Lung microvascular endothelial cell (primary cell): ENCODE measurements around the gene DENND5B. TPM values are rescaled to one million over a fixed set of nuclear protein-coding genes. Genes with fewer than 3 reads are reported as not detected.
"Not testable (repeated sequence)": the region's sequence is repeated elsewhere in the genome, so short reads cannot be mapped to it uniquely, and the experiment has no call there.

Experiments used
- DNase-seq, 2 donors: peaks; one replicate each; pipeline versions ENCODE4 v3.0.0 to v3.0.0-alpha.2; 2010; ENCODE audit warnings: low read depth in 2 of 2
- total RNA-seq: library from RNA; depleted of rRNA; stranded (reverse); fragments of >200 nt; gene quantifications from 2 replicates; pipeline ENCODE4 v1.2.1, GENCODE V29; 2014

DENND5B gene
- total RNA-seq, 1 donor from 2014 or later: 5.8 TPM

GRCh38 chr12:31377210-31377609, 213.7 kb downstream of the DENND5B start:
- DNase-seq: not testable (repeated sequence)

DNA sequence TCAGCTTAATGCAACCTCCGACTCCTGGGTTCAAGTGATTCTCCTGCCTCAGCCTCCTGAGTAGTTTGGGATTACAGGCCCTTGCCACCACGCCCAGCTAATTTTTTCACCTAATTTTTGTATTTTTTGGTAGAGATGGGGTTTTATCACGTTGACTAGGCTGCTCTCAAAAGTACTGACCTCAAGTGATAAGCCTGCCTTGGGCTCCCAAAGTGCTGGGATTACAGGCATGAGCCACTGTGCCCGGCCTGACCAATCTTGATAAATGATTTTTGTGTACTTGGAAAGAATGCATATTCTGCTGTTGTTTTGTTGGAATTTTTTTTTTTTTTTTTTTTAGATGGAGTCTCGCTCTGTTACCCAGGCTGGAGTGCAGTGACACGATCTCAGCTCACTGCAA, 215.5 kb downstream of the DENND5B start:
- not testable (repeated sequence) for DNase-seq

DNA sequence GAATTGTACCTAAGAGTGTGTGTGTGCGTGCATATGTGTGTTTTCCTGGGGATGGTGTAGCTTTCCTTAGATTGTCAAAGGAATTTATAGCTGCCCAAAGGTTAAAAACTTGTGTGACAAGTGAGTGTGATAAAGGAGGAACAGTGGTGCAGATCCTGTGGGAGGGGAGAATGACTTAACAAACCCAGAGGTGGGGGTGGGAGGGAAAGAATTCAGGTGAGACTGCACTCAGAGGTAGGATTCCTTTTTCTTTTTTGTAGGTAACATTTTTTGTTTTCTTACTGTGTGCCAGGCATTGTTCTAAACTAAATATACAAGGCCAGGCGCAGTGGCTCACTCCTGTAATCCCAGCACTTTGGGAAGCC, 219.7 kb downstream of the DENND5B start:
- DNase-seq: no peak

DNA sequence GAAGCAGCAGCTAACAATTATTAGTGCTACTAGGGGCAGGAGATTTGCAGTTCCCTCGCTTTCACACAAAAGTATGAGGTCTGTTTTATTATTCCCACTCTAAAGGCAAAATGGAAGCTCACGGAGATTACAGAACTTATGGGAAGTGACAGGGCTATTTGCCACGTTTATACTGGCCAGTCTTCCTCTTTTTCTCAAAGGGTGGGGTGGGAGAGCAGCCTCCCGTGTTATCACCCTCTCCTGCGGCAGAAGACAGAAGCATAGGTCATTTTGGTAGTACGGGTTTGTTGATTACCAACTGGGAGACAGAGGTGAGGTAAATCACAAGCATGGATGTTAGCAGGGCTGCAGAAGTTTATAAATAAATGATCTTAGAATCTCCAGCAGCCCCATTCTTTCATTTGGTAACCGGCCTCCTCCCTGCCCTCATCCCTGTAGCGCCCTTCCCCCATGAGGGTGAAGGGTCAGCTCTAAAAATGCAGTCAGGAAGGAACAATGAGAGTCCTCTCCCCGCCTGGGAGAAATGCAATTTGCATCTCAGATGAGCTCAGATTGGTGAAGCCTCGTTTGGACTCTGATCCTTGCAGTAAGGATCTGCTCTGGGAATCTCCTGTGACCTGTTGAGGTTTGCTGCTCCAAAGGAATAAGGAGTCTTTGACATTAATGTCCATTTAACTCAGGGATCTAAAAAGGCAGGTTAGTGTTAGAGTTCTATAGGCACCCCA, 220.2 kb downstream of the DENND5B start:
- peak; percentile 33 to 41 for DNase-seq

GRCh38 chr12:31369712-31370521, 221.0 kb downstream of the DENND5B start:
- DNase-seq: peak; percentile 31 to 56

DNA sequence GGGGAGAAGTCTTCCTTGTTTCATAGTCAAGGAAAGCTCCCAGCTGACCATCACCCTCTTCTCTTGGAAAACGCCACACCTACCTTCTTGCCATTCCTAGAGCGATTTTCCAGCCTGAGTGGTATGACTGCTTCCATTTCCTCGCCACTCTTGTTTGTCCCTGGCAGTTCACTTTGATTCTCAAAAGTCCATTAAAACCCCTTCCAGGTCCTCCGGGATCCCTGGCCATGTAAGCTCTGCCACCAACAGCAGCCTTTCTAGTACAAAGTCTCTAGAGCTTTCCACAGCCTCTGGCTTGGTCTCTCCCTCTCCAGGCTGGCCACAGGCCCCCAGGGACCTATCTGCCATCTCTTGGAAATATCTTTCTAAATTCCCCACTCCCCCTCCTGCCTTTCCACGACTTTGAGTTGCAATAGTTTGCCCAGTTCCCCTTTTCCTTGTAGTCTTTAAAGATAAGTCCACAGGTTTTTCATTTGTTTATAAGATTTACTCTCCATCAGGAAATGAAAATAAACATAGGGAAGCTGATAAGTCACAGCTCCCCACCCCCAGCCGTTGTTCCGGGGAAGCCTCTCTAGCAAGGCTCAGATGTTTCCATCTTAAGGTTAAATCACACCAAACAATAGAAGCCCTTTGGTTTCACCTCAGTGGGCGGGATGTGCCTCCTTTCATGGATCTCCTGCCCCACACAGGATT, 222.1 kb downstream of the DENND5B start:
- peak in 1 of 2 donors; percentile 62 for DNase-seq

DNA sequence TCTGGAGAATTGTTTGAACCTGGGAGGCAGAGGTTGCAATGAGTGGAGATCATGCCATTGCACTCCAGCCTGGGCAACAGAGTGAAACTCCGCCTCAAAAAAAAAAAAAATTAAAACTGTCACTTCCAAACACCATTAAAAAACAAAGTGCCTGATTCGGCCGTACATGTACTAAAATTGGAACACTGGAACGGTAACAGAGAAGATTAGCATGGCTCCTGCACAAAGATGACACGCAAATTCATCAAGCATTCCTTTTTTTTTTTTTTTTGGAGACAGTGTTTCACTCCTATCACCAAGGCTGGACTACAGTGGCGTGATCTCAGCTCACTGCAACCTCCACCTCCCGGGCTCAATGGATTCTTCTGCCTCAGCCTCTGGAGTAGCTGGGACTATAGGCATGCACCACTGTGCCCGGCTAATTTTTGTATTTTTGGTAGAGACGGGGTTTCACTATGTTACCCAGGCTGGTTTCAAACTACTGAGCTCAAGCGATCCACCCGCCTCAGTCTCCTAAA, 224.8 kb downstream of the DENND5B start:
- no peak for DNase-seq

GRCh38 chr12:31363831-31364230, 227.1 kb downstream of the DENND5B start:
- no peak for DNase-seq

DNA sequence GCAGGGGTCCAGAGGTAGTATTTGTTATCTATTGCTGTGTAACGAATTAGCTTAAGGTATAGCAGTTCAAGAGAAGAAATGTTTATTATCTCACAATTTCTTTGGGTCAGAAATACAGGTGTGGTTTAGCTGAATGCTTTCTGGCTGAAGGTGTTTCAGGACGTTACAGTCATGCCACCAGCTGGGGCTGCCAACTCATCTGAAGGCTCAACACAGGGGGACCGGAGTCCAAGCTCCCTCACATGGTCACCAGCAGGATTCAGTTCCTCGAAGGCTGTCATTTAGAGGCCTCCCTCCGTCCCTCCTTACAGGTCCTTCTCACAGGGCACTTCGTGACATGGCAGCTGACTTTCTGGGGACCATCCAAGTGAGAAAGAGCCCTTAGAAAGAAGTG, 227.5 kb downstream of the DENND5B start:
- DNase-seq: no peak

- no peak for DNase-seq
Observed at GRCh38 chr12:31362759-31363415, 228.0 kb downstream of the DENND5B start.

- DNase-seq: peak in 1 of 2 donors; percentile 15
Observed at GRCh38 chr12:31362115-31362758, 228.7 kb downstream of the DENND5B start.

DNA sequence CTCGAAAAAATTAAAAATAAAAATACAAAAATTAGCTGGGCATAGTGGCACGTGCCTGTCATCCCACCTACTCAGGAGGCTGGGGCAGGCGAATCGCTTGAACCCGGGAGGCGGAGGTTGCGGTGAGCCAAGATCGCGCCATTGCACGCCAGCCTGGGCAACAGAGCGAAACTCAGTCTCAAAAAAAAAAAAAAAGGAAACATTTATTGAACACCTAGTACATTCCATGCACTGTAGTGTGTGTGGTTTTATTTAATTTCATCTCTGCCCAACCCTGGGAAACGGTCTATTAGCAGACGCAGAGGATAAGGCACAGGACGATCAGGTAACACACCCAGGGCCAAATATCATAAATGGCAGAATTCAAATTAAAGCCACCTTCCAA, 229.2 kb downstream of the DENND5B start:
- DNase-seq: no peak

GRCh38 chr12:31355747-31356107, 235.2 kb downstream of the DENND5B start:
- DNase-seq: no peak

DNA sequence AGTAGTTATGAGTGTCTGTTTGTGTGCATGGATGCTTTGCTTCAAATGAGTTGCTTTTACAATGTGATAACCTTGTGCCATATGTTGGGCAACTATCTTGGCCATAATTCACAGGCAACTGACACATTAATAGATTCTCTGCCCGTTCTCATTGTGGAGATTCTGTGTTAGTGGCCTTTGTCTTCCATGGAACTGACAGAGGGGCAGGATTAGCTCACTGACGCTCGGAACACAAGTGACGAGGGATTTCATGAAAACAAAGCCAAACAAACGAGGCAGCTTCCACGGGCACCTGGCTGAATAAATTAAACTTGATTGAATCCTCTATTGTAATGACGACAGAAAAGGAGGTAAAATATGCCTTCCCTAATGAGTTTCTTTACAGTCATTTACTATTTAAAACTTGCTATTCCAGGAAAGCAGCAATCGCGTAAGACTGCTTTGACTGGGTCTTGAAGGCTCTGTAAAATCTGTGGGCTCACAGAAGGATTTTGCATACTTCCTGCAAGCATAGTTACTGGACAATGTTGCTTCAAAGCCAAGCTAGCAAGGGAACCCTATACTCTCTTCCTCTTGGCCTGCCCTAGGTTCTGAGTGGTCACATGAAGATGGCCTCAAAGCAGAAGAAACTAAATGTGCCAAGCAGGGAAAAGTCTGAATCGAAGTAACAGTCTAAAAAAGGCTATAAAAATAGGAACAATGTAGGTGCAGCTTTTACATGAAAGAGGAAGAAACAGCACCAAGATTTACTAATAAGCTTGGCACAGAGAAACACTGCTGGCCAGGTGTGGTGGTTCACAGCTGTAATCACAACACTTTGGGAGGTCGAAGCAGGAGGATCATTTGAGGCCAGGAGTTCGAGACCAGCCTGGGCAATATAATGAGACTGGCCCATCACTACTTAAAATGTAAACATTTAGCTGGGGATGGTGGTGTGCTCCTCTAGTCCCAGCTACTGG, 236.9 kb downstream of the DENND5B start:
- peak in 1 of 2 donors; percentile 13 for DNase-seq

GRCh38 chr12:31346267-31346666, 244.7 kb downstream of the DENND5B start:
- no peak for DNase-seq

DNA sequence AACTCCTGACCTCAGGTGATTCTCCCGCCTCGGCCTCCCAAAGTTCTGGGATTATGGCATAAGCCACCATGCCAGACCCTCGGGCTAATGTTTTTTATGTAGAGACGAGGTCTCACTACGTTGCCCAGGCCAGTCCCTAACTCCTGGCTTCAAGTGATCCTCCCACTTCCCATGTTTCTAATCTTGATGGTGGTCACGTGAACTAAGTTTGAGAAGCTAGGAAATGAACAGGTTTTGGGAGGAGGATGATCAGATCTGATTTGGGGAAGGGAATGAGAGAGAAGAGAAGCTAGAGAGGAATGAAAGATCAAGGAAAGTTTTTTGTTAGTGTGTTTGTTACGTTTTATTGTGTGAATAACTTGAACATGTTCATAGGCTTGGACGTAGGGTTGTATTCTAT, 247.8 kb downstream of the DENND5B start:
- no peak for DNase-seq

- DNase-seq: no peak
Observed at GRCh38 chr12:31342286-31342685, 248.7 kb downstream of the DENND5B start.

- DNase-seq: no peak
Observed at GRCh38 chr12:31339831-31340622, 250.9 kb downstream of the DENND5B start.

DNA sequence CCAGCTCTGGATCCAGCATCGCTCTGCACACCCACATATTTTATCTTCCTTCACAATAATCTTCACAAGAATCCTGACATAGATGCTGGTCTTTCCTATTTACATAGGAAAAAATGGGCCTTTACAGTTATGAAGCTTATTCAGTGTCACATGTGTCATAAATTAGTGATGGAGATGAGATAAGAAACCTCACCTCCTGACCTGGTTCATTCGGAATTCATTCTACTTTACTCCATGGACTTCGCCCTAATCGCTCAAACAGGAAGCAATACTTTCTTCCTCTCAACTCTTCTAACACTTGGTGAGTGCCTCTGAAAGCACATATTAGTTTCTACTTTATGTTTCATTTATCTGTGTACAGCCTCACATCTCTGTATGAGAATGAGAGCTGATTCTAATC, 253.0 kb downstream of the DENND5B start:
- DNase-seq: no peak
